Activated T-cell treated with anti-CD3 and anti-CD28 coated beads, Interleukin-2, amount 50 U/mL, for 4 hours (primary cell): Measurements from ENCODE around the gene CYP4F3. TPM values are rescaled to one million over a fixed set of nuclear protein-coding genes. Genes with fewer than 3 reads are reported as not detected.
"Not testable (repeated sequence)": the region's sequence is repeated elsewhere in the genome, so short reads cannot be mapped to it uniquely, and the experiment has no call there.

Source experiments
- ATAC-seq, 2 donors: fragments of 200-7000 bp; cut with Tn5 transposase; one replicate each; pipeline ENCODE4 v1.10.0; 2021
- DNase-seq: peaks from one replicate; pipeline ENCODE4 v3.0.0-alpha.2; 2020
- H3K27me3 Mint-ChIP-seq: one replicate; pipeline ENCODE4 v1.8.0; 2021; ENCODE audit warnings: low read depth, mixed read lengths
- H3K36me3 Mint-ChIP-seq: one replicate; pipeline ENCODE4 v1.8.0; 2022; ENCODE audit warnings: mixed read lengths; ENCODE audit not compliant: insufficient read depth
- H3K4me1 Mint-ChIP-seq: one replicate; pipeline ENCODE4 v1.8.0; 2021; ENCODE audit warnings: low read depth, mixed read lengths
- H3K4me3 Mint-ChIP-seq: one replicate; pipeline ENCODE4 v1.8.0; 2021; ENCODE audit warnings: mild to moderate bottlenecking, moderate library complexity, mixed read lengths
- H3K9me3 Mint-ChIP-seq: one replicate; pipeline ENCODE4 v1.8.0; 2021; ENCODE audit warnings: mixed read lengths
- total RNA-seq, 3 donors: library from RNA; stranded (reverse); gene quantifications; one replicate each; pipeline ENCODE4 v1.2.1, GENCODE V29; 2021

CYP4F3 gene
- total RNA-seq, 3 donors from 2014 or later, result 0.08 to 0.18 TPM; not detected in 1

GRCh38 chr19:15671891-15672579 lies 31.3 kb downstream of the CYP4F3 start:
- DNase-seq, result no peak
- peaks cover 16% of the 10 kb centered on the region for H3K4me1 Mint-ChIP-seq
- ATAC-seq, result no peak
- H3K4me3 Mint-ChIP-seq, result no peak overlapping the region
- H3K27me3 Mint-ChIP-seq, result no peaks in the 10 kb centered on the region
- H3K9me3 Mint-ChIP-seq, result no peaks in the 10 kb centered on the region
- H3K36me3 Mint-ChIP-seq, result no peaks in the 10 kb centered on the region

- no peak for DNase-seq
- H3K4me3 Mint-ChIP-seq, result no peak within 1 kb of the TSS
- H3K9me3 Mint-ChIP-seq, result no peaks in the 10 kb centered on the region
- H3K4me1 Mint-ChIP-seq, result peaks cover 16% of the 10 kb centered on the region
- no peaks in the 10 kb centered on the region for H3K27me3 Mint-ChIP-seq
- H3K36me3 Mint-ChIP-seq, result no peaks in the 10 kb centered on the region
- peak in 1 of 2 donors; percentile 42 for ATAC-seq
These were observed 32.0 kb downstream of the CYP4F3 start, which contains the start of gene CYP4F12 for GRCh38 chr19:15672580-15673175. Gene CYP4F12, plus strand, starts transcription at chr19:15673087. Its CDS starts 443 bp downstream, at chr19:15673530.

- DNase-seq (no peak), ATAC-seq (peak in 1 of 2 donors; percentile 54)
- Mint-ChIP-seq H3K4me1 (peaks cover 16% of the 10 kb centered on the region), H3K27me3 (no peaks in the 10 kb centered on the region), H3K36me3 (no peaks in the 10 kb centered on the region), H3K4me3 (no peak overlapping the region), H3K9me3 (no peaks in the 10 kb centered on the region)
These were observed 32.5 kb downstream of the CYP4F3 start for GRCh38 chr19:15673176-15673654.

- Mint-ChIP-seq H3K4me1 (peaks cover 16% of the 10 kb centered on the region), H3K27me3 (peaks cover 6% of the 10 kb centered on the region), H3K4me3 (no peak overlapping the region), H3K36me3 (no peaks in the 10 kb centered on the region), H3K9me3 (no peaks in the 10 kb centered on the region)
- DNase-seq, result no peak
- ATAC-seq, result no peak
These were observed 34.9 kb downstream of the CYP4F3 start for GRCh38 chr19:15675560-15675959.

GRCh38 chr19:15679089-15679488 lies 38.4 kb downstream of the CYP4F3 start:
- Mint-ChIP-seq H3K9me3 (no peaks in the 10 kb centered on the region), H3K4me3 (no peak overlapping the region), H3K27me3 (peaks cover 22% of the 10 kb centered on the region), H3K4me1 (peaks cover 3% of the 10 kb centered on the region), H3K36me3 (no peaks in the 10 kb centered on the region)
- DNase-seq, result no peak
- no peak for ATAC-seq

- DNase-seq, ATAC-seq, H3K4me3 Mint-ChIP-seq, H3K9me3 Mint-ChIP-seq, H3K4me1 Mint-ChIP-seq, H3K36me3 Mint-ChIP-seq: not testable (repeated sequence)
- H3K27me3 Mint-ChIP-seq, result peaks cover 22% of the 10 kb centered on the region
These were observed 39.2 kb downstream of the CYP4F3 start for GRCh38 chr19:15679865-15680264.

- H3K27me3 Mint-ChIP-seq, result peaks cover 25% of the 10 kb centered on the region
- H3K4me1 Mint-ChIP-seq, result no peaks in the 10 kb centered on the region
- H3K9me3 Mint-ChIP-seq, result no peaks in the 10 kb centered on the region
- H3K4me3 Mint-ChIP-seq, result no peak overlapping the region
- no peak for ATAC-seq
- DNase-seq, result no peak
- H3K36me3 Mint-ChIP-seq, result no peaks in the 10 kb centered on the region
These were observed 40.0 kb downstream of the CYP4F3 start for GRCh38 chr19:15680478-15681322.

- H3K36me3 Mint-ChIP-seq, result no peaks in the 10 kb centered on the region
- peaks cover 4% of the 10 kb centered on the region for H3K9me3 Mint-ChIP-seq
- no peak overlapping the region for H3K4me3 Mint-ChIP-seq
- peaks cover 40% of the 10 kb centered on the region for H3K27me3 Mint-ChIP-seq
- DNase-seq (no peak), ATAC-seq (no peak)
- H3K4me1 Mint-ChIP-seq, result no peaks in the 10 kb centered on the region
These were observed 42.7 kb downstream of the CYP4F3 start for GRCh38 chr19:15683411-15683810.

- Mint-ChIP-seq H3K9me3 (peaks cover 12% of the 10 kb centered on the region), H3K36me3 (no peaks in the 10 kb centered on the region), H3K4me3 (no peak overlapping the region), H3K4me1 (no peaks in the 10 kb centered on the region), H3K27me3 (peaks cover 38% of the 10 kb centered on the region)
- DNase-seq (no peak), ATAC-seq (no peak)
These were observed 44.1 kb downstream of the CYP4F3 start for GRCh38 chr19:15684828-15685227.

- H3K4me1 Mint-ChIP-seq, result no peaks in the 10 kb centered on the region
- no peaks in the 10 kb centered on the region for H3K36me3 Mint-ChIP-seq
- DNase-seq (no peak), ATAC-seq (no peak)
- peaks cover 3% of the 10 kb centered on the region for H3K9me3 Mint-ChIP-seq
- H3K27me3 Mint-ChIP-seq, result peaks cover 41% of the 10 kb centered on the region
- no peak overlapping the region for H3K4me3 Mint-ChIP-seq
These were observed 56.0 kb downstream of the CYP4F3 start for GRCh38 chr19:15696654-15697194.

- Mint-ChIP-seq H3K4me1 (no peaks in the 10 kb centered on the region), H3K36me3 (no peaks in the 10 kb centered on the region), H3K27me3 (peaks cover 41% of the 10 kb centered on the region), H3K9me3 (peaks cover 4% of the 10 kb centered on the region), H3K4me3 (no peak overlapping the region)
- no peak for ATAC-seq
- no peak for DNase-seq
These were observed 61.2 kb downstream of the CYP4F3 start for GRCh38 chr19:15701757-15702533.

GRCh38 chr19:15702534-15702930 lies 61.8 kb downstream of the CYP4F3 start:
- H3K36me3 Mint-ChIP-seq, result no peaks in the 10 kb centered on the region
- no peaks in the 10 kb centered on the region for H3K4me1 Mint-ChIP-seq
- H3K27me3 Mint-ChIP-seq, result peaks cover 39% of the 10 kb centered on the region
- no peak for ATAC-seq
- DNase-seq, result no peak
- no peak overlapping the region for H3K4me3 Mint-ChIP-seq
- peaks cover 4% of the 10 kb centered on the region for H3K9me3 Mint-ChIP-seq
